DND-41 (cell line): Measurements from ENCODE around the gene MRPL11.
"Not testable (repeated sequence)": the region's sequence is repeated elsewhere in the genome, so short reads cannot be mapped to it uniquely, and the experiment has no call there.

Experiments used
- ATAC-seq: fragments of 200-7000 bp; cut with Tn5 transposase; 3 replicates; pipeline ENCODE4 v1.9.1; 2021; ENCODE audit warnings: low read depth; ENCODE audit not compliant: insufficient read depth
- DNase-seq: peaks from one replicate; pipeline ENCODE4 v3.0.0-alpha.2; 2020
- H2AFZ ChIP-seq: 2 replicates; pipeline ENCODE4 v1.6.0; 2012; ENCODE audit warnings: low read depth, low read length
- H3K27ac ChIP-seq: 2 replicates; pipeline ENCODE4 v1.5.1; 2012; ENCODE audit warnings: low read length, inconsistent platforms
- H3K27me3 ChIP-seq: fragments of 200-600 bp; sonication (generic); 2 replicates; pipeline ENCODE4 v1.6.0; 2012; ENCODE audit warnings: low read length, mild to moderate bottlenecking, inconsistent platforms; ENCODE audit not compliant: insufficient read depth, poor library complexity
- H3K36me3 ChIP-seq: 2 replicates; pipeline ENCODE4 v1.5.1; 2012; ENCODE audit warnings: low read length, inconsistent platforms; ENCODE audit not compliant: insufficient read depth
- H3K4me1 ChIP-seq: 2 replicates; pipeline ENCODE4 v1.5.1; 2012; ENCODE audit warnings: mild to moderate bottlenecking, low read length; ENCODE audit not compliant: insufficient read depth
- H3K4me2 ChIP-seq: 2 replicates; pipeline ENCODE4 v1.6.0; 2012; ENCODE audit warnings: mild to moderate bottlenecking, moderate library complexity, low read length, inconsistent platforms; ENCODE audit not compliant: insufficient read depth
- H3K4me3 ChIP-seq, 2 experiments: fragments of 200-600 bp in 1 of 2; shearing (Covaris generic) in 1 of 2; 2 replicates each; pipeline ENCODE4 v1.5.1; 2012 to 2016; ENCODE audit warnings: inconsistent platforms in 2 of 2, low read length in 2 of 2, mild to moderate bottlenecking in 2 of 2, low read depth in 1 of 2, moderate library complexity in 1 of 2
- H3K79me2 ChIP-seq: 2 replicates; pipeline ENCODE4 v1.6.0; 2012; ENCODE audit warnings: low read length, inconsistent platforms; ENCODE audit not compliant: insufficient read depth
- H3K9ac ChIP-seq: 2 replicates; pipeline ENCODE4 v1.6.0; 2012; ENCODE audit warnings: low read depth, mild to moderate bottlenecking, inconsistent platforms, low read length, moderate library complexity
- H3K9me3 ChIP-seq: 2 replicates; pipeline ENCODE4 v1.5.1; 2012; ENCODE audit warnings: low read length, moderate library complexity, mild to moderate bottlenecking, inconsistent platforms; ENCODE audit not compliant: insufficient read depth, severe bottlenecking
- H4K20me1 ChIP-seq: 2 replicates; pipeline ENCODE4 v1.6.0; 2012; ENCODE audit warnings: low read length; ENCODE audit not compliant: insufficient read depth
- CTCF ChIP-seq: IDR thresholded peaks from 2 replicates; pipeline ENCODE4 v1.5.1; 2012; ENCODE audit warnings: borderline replicate concordance, low read length, moderate library complexity, mild to moderate bottlenecking; ENCODE audit not compliant: poor library complexity, severe bottlenecking; ENCODE audit errors: extremely low read depth
- EZH2 ChIP-seq: IDR thresholded peaks from 3 replicates; pipeline ENCODE4 v1.6.1; 2012; ENCODE audit warnings: borderline replicate concordance, low read depth, mild to moderate bottlenecking, moderate library complexity, low read length, inconsistent platforms; ENCODE audit not compliant: severe bottlenecking

MRPL11 gene

GRCh38 chr11:66447012-66447411 lies 8.4 kb upstream of the MRPL11 start:
- H3K27ac ChIP-seq: no peak overlapping the region
- DNase-seq (no peak), ATAC-seq (no peak)
- H3K4me3 ChIP-seq: no peak overlapping the region
- no peaks in the 10 kb centered on the region for H3K4me1 ChIP-seq
- no peaks in the 10 kb centered on the region for H3K27me3 ChIP-seq
- no peaks in the 10 kb centered on the region for H3K79me2 ChIP-seq
- H3K36me3 ChIP-seq: no peaks in the 10 kb centered on the region
- H2AFZ ChIP-seq: no peak overlapping the region
- H3K4me2 ChIP-seq: no peak overlapping the region
- H4K20me1 ChIP-seq: no peaks in the 10 kb centered on the region
- no peak for TF ChIP-seq CTCF
- no peak for TF ChIP-seq EZH2
- H3K9ac ChIP-seq: no peak overlapping the region
- H3K9me3 ChIP-seq: peaks cover 10% of the 10 kb centered on the region

GRCh38 chr11:66443602-66444001 lies 5.0 kb upstream of the MRPL11 start:
- DNase-seq: no peak

GRCh38 chr11:66440940-66441282 lies 2.3 kb upstream of the MRPL11 start:
- H3K4me1 ChIP-seq: peaks cover 19% of the 10 kb centered on the region
- DNase-seq, H3K4me3 ChIP-seq, ATAC-seq, H3K27ac ChIP-seq, H3K4me2 ChIP-seq, H2AFZ ChIP-seq, H3K27me3 ChIP-seq, H3K9ac ChIP-seq, H4K20me1 ChIP-seq, H3K79me2 ChIP-seq: not testable (repeated sequence)
- peaks cover 13% of the 10 kb centered on the region for H3K36me3 ChIP-seq
- peaks cover 10% of the 10 kb centered on the region for H3K9me3 ChIP-seq

More at GRCh38 chr11:66443602-66444001, 5.0 kb upstream of the MRPL11 start:
- Histone ChIP-seq H3K4me2 (no peak overlapping the region), H3K9me3 (peaks cover 10% of the 10 kb centered on the region), H3K27me3 (no peaks in the 10 kb centered on the region), H2AFZ (no peak overlapping the region), H3K36me3 (no peaks in the 10 kb centered on the region), H3K79me2 (no peaks in the 10 kb centered on the region), H3K27ac (no peak overlapping the region), H3K9ac (no peak overlapping the region), H4K20me1 (no peaks in the 10 kb centered on the region), H3K4me3 (no peak overlapping the region), H3K4me1 (peaks cover 4% of the 10 kb centered on the region)
- TF ChIP-seq CTCF (no peak), EZH2 (no peak)
- ATAC-seq: no peak

GRCh38 chr11:66440101-66440939 lies 1.7 kb upstream of the MRPL11 start:
- not testable (repeated sequence) for DNase-seq, H3K27me3 ChIP-seq, H3K27ac ChIP-seq, H2AFZ ChIP-seq, H3K4me3 ChIP-seq, H3K4me2 ChIP-seq, ATAC-seq, H3K79me2 ChIP-seq, H3K9ac ChIP-seq, H4K20me1 ChIP-seq
- Histone ChIP-seq H3K9me3 (peaks cover 10% of the 10 kb centered on the region), H3K36me3 (peaks cover 19% of the 10 kb centered on the region), H3K4me1 (peaks cover 19% of the 10 kb centered on the region)
